Thoracic aorta (tissue), 2 donors: ENCODE measurements around the gene EPHB2. TPM values are rescaled to one million over a fixed set of nuclear protein-coding genes. Genes with fewer than 3 reads are reported as not detected.

Source experiments
- ATAC-seq: fragments of 150-250 bp; one replicate; pipeline ENCODE4 v1.8.0; 2017; ENCODE audit warnings: low read depth; ENCODE audit not compliant: insufficient number of reproducible peaks, low FRiP score
- DNase-seq: peaks from one replicate; pipeline ENCODE4 v3.0.0-alpha.2; 2020; ENCODE audit warnings: low spot score
- H3K27ac ChIP-seq, 2 donors: fragments of 200-600 bp; sonication (generic); 1 replicate in 1 of 2; 2 replicates in 1 of 2; pipeline ENCODE4 v1.5.1; 2016; ENCODE audit warnings: mild to moderate bottlenecking in 2 of 2, moderate library complexity in 2 of 2
- H3K27me3 ChIP-seq: fragments of 200-600 bp; sonication (generic); replicated peaks from 2 replicates; pipeline ENCODE4 v1.6.0; 2016; ENCODE audit warnings: mild to moderate bottlenecking; ENCODE audit not compliant: insufficient read depth
- H3K36me3 ChIP-seq: fragments of 200-600 bp; sonication (generic); one replicate; pipeline ENCODE4 v1.5.1; 2016
- H3K4me1 ChIP-seq, 2 donors: fragments of 200-600 bp; sonication (generic); 1 replicate in 1 of 2; 2 replicates in 1 of 2; pipeline versions ENCODE4 v1.5.1 to v1.6.0; 2016; ENCODE audit warnings: low read depth in 2 of 2, mild to moderate bottlenecking in 1 of 2; ENCODE audit not compliant: control insufficient read depth in 1 of 2
- H3K4me3 ChIP-seq: fragments of 200-600 bp; sonication (generic); 2 replicates; pipeline ENCODE4 v1.5.1; 2016; ENCODE audit warnings: mild to moderate bottlenecking
- H3K9me3 ChIP-seq: fragments of 200-600 bp; sonication (generic); 2 replicates; pipeline ENCODE4 v1.5.1; 2016
- total RNA-seq, 2 donors: library from RNA; depleted of rRNA; stranded (reverse); fragments of >200 nt; gene quantifications; one replicate each; pipeline versions ENCODE4 v1.1.0 to v1.2.3, GENCODE V29; 2016
- TF ChIP-seq, protein P1 (sequence below): fragments of 200-600 bp; sonication (generic); IDR thresholded peaks from one replicate; pipeline ENCODE4 v1.5.1; 2019; ENCODE audit warnings: antibody characterized with exemption

Gene EPHB2
- 10 to 100 TPM in 1 of 2 donors, 1 to 10 TPM in 1; 9.3 to 10.0 TPM for total RNA-seq

DNA sequence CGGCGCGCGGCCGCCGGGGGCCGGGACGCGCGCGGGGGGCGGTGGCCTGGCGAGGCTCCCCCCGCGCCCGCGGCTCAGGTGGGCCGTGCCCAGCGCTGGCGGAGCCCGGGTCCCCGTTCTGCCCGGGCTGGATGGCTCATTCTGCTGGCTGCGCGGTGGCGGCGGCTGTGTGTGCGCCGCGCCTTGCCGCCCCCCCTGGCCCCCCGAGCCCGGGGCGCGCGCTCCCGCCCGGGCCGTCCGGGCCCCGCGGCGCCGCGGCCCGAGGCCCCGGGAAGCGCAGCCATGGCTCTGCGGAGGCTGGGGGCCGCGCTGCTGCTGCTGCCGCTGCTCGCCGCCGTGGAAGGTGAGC, at the start of gene EPHB2:
EPHB2 (plus strand) TSS at position 139 of the 349 bp plus-strand sequence; CDS start at position 283, 144 bp downstream.
- Histone ChIP-seq H3K36me3 (no peaks in the 10 kb centered on the region), H3K27me3 (no peaks in the 10 kb centered on the region)
- no peak for DNase-seq

DNA sequence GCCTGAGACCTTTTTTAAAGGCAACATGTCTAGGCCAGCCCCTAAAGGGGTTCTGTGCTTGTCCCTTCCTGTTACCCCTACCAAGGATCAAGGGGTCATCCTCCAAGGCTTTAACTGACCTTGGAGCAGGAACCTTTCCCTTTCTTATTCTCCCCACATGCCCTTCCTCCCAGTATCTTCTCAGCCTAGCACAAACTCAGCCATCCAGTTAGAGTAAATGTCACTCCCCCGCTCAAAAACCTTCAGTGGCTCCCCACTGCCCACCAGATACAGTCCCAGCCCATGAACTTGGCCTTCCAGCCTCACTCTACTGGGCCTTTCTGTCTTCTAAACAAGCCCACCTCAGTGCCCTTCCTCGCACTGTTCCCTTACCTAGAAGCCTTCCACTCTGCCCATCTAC, 48.8 kb upstream of the EPHB2 start:
- no peak for ATAC-seq
- TF ChIP-seq, protein P1, sequence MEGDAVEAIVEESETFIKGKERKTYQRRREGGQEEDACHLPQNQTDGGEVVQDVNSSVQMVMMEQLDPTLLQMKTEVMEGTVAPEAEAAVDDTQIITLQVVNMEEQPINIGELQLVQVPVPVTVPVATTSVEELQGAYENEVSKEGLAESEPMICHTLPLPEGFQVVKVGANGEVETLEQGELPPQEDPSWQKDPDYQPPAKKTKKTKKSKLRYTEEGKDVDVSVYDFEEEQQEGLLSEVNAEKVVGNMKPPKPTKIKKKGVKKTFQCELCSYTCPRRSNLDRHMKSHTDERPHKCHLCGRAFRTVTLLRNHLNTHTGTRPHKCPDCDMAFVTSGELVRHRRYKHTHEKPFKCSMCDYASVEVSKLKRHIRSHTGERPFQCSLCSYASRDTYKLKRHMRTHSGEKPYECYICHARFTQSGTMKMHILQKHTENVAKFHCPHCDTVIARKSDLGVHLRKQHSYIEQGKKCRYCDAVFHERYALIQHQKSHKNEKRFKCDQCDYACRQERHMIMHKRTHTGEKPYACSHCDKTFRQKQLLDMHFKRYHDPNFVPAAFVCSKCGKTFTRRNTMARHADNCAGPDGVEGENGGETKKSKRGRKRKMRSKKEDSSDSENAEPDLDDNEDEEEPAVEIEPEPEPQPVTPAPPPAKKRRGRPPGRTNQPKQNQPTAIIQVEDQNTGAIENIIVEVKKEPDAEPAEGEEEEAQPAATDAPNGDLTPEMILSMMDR, result no peak
- Histone ChIP-seq H3K9me3 (no peaks in the 10 kb centered on the region), H3K36me3 (no peaks in the 10 kb centered on the region), H3K4me1 (no peaks in the 10 kb centered on the region), H3K4me3 (no peak overlapping the region), H3K27me3 (no peaks in the 10 kb centered on the region), H3K27ac (no peak overlapping the region)
- DNase-seq, result no peak

More for the DNA sequence above, at the start of gene EPHB2:
- no peak within 1 kb of the TSS for H3K27ac ChIP-seq
- H3K4me1 ChIP-seq, result peaks cover 16 to 27% of the 10 kb centered on the region in 2 donors
- peak within 1 kb of the TSS; percentile 72 for H3K4me3 ChIP-seq
- no peak for ATAC-seq
- no peaks in the 10 kb centered on the region for H3K9me3 ChIP-seq
- TF ChIP-seq, protein P1, result no peak

DNA sequence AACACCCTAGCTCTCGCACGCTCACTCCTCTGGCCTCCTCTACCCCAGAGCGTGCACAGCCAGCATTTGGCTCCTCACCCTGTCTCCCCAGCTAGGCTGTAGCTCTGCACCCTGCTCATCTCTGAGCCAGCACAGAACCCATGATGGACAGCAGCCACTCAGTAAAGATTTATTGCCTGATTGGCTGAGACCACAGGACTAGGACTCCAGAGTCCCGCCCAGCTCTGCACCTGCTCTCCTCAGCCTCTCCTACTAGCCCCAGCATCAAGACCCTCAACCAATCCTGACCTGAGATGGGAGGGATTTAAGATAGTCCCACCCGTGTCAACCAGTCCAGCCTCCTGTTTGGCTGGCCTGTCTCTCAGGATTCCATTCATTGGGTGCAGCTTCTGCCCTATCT, 48.3 kb upstream of the EPHB2 start:
- Histone ChIP-seq H3K27me3 (no peaks in the 10 kb centered on the region), H3K36me3 (no peaks in the 10 kb centered on the region), H3K4me1 (no peaks in the 10 kb centered on the region), H3K27ac (no peak overlapping the region), H3K9me3 (no peaks in the 10 kb centered on the region), H3K4me3 (no peak overlapping the region)
- TF ChIP-seq, protein P1, result no peak
- DNase-seq, result no peak
- ATAC-seq, result no peak

DNA sequence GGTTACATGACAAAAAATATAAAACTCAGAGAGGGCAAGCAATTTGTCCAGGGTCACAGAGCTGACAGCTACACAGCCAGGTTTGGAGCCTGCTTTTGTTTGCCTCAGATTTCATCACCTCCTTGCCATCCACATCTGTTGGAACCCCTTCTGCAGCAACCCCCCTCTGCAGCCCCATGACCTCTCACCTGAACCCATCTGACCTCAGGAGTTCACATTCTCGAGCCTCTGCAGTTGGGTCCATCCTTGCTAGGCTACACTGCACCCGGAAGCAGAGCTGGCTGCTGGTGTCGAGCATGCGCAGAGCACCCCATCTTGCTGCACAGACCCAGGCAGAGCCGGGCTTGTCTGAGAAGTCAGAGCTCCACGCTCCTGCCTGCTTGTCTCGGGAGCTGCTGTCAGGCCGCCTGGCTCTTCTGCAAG, 47.6 kb upstream of the EPHB2 start:
- H3K27me3 ChIP-seq, result no peaks in the 10 kb centered on the region
- TF ChIP-seq, protein P1, result no peak
- no peaks in the 10 kb centered on the region for H3K36me3 ChIP-seq
- ATAC-seq (no peak), DNase-seq (no peak)
- no peaks in the 10 kb centered on the region for H3K4me1 ChIP-seq
- H3K4me3 ChIP-seq, result no peak overlapping the region
- H3K9me3 ChIP-seq, result no peaks in the 10 kb centered on the region
- no peak overlapping the region for H3K27ac ChIP-seq

DNA sequence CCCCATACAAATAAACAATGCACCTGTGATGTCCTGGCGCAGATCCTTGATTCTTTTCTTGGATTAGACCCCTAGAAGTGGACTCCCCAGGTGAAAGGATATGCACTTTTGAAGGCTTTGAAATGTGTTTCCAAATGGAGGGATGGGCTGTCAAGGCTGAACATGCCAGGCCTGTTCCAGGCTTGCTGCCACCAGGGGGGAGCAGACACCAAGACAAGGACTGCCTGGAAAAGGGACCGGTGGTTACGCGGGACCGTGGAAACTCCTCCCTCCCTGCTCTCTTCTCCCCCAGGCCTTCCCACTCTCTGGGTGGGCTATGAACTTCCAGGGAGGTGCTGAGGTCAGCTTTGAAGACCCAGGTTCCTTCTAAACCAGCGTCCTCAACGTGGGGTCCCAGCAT, 44.9 kb upstream of the EPHB2 start:
- no peak for ATAC-seq
- Histone ChIP-seq H3K36me3 (no peaks in the 10 kb centered on the region), H3K27me3 (no peaks in the 10 kb centered on the region), H3K4me3 (no peak overlapping the region), H3K4me1 (no peaks in the 10 kb centered on the region), H3K27ac (no peak overlapping the region), H3K9me3 (no peaks in the 10 kb centered on the region)
- TF ChIP-seq, protein P1, result no peak
- DNase-seq, result no peak
